ENCODE results near the gene ZDHHC14. TPM values are rescaled to one million over a fixed set of nuclear protein-coding genes. Genes with fewer than 3 reads are reported as not detected.

ZDHHC14 gene
- total RNA-seq, 1 experiment from 2014 or later, result 1.7 TPM

DNA sequence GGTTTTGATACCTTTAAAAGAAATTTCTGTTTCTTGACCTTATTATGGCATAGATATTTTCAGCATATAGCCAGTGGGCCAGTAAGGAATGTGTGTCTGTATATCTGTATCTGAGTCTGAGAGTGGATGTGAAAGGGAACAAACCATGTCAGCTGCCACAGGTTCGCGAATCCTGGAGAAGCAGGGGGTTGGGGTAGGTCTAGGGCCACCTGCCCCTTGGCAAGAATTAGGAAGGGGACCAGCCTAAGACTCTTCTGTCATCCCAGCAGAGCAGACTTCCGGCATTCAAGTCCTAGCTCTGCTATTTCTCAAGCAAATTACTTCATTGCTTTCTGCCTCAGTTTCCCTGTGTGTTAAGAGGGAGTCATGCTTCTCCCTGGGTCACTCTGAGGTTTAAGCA is 261.7 kb downstream of the ZDHHC14 start:
- Mint-ChIP-seq H3K27ac (no peak overlapping the region), H3K4me1 (0 out of 4 replicates have a peak, but pooled peaks cover 0 to 2% of the 10 kb centered on the region in 2 experiments), H3K36me3 (ENCODE audit: insufficient read depth in 1 of 3, low read depth in 3 of 3) (no peaks in the 10 kb centered on the region), H3K27me3 (ENCODE audit: low read depth) (no peaks in the 10 kb centered on the region), H3K9me3 (no peaks in the 10 kb centered on the region), H3K4me3 (no peak overlapping the region)
- H3K9ac ChIP-seq (ENCODE audit: extremely low read depth, insufficient read length, low read length), result no peak overlapping the region
- no peak overlapping the region for H2BK12ac ChIP-seq (ENCODE audit: insufficient read length, low read depth, low read length)
- no peak overlapping the region for H4K5ac ChIP-seq (ENCODE audit: insufficient read length, low read depth, low read length)
- H3K4ac ChIP-seq (ENCODE audit: low read depth, low read length), result no peak overlapping the region
- H3K79me1 ChIP-seq (ENCODE audit: insufficient read depth, low read depth, low read length, poor library complexity, severe bottlenecking), result no peaks in the 10 kb centered on the region
- no peak overlapping the region for H3K56ac ChIP-seq (ENCODE audit: insufficient read length, low read depth, low read length)
- DNase-seq, result no peak
- H4K91ac ChIP-seq (ENCODE audit: insufficient read length, low read depth, low read length), result no peak overlapping the region
- no peak overlapping the region for H2BK120ac ChIP-seq (ENCODE audit: low read depth, low read length, poor library complexity, severe bottlenecking)
- no peak overlapping the region for H3K18ac ChIP-seq (ENCODE audit: insufficient read length, low read depth, low read length)
- no peak overlapping the region for H3K27ac ChIP-seq (ENCODE audit: insufficient read length, low read depth, low read length)
- H3K23me2 ChIP-seq (ENCODE audit: insufficient read length, low read depth, low read length, poor library complexity, severe bottlenecking), result no peaks in the 10 kb centered on the region
- H3K4me1 ChIP-seq (ENCODE audit: insufficient read depth, low read length), result no peaks in the 10 kb centered on the region
- H3K79me2 ChIP-seq (ENCODE audit: insufficient read depth, low read length), result no peaks in the 10 kb centered on the region
- no peak overlapping the region for H2AK5ac ChIP-seq (ENCODE audit: insufficient read length, low read length)
- no peak overlapping the region for H4K8ac ChIP-seq (replicated peaks; ENCODE audit: insufficient read length, low read depth, low read length)
- H3K14ac ChIP-seq (ENCODE audit: insufficient read depth, low read length), result no peak overlapping the region
- no peaks in the 10 kb centered on the region for H4K20me1 ChIP-seq (ENCODE audit: control insufficient read depth, insufficient read depth, insufficient read length)
- H2BK5ac ChIP-seq (ENCODE audit: insufficient read length, low read length), result no peak overlapping the region
- H3K4me2 ChIP-seq (ENCODE audit: insufficient read depth, insufficient read length, low read length), result no peak overlapping the region
- no peaks in the 10 kb centered on the region for H3K9me3 ChIP-seq (ENCODE audit: control insufficient read depth, low read depth, low read length)
- no peak overlapping the region for H2BK15ac ChIP-seq (ENCODE audit: low read depth, low read length)
- no peak overlapping the region for H3K23ac ChIP-seq (ENCODE audit: insufficient read length, low read depth, low read length)
- H2AFZ ChIP-seq (ENCODE audit: low read length), result no peak overlapping the region
- no peak overlapping the region for H3T11ph ChIP-seq (ENCODE audit: low read length)
- H2BK20ac ChIP-seq (ENCODE audit: low read depth, low read length, poor library complexity, severe bottlenecking), result no peak overlapping the region
- no peaks in the 10 kb centered on the region for H3K27me3 ChIP-seq (ENCODE audit: insufficient read depth, low read length)
- TF ChIP-seq, protein P1, sequence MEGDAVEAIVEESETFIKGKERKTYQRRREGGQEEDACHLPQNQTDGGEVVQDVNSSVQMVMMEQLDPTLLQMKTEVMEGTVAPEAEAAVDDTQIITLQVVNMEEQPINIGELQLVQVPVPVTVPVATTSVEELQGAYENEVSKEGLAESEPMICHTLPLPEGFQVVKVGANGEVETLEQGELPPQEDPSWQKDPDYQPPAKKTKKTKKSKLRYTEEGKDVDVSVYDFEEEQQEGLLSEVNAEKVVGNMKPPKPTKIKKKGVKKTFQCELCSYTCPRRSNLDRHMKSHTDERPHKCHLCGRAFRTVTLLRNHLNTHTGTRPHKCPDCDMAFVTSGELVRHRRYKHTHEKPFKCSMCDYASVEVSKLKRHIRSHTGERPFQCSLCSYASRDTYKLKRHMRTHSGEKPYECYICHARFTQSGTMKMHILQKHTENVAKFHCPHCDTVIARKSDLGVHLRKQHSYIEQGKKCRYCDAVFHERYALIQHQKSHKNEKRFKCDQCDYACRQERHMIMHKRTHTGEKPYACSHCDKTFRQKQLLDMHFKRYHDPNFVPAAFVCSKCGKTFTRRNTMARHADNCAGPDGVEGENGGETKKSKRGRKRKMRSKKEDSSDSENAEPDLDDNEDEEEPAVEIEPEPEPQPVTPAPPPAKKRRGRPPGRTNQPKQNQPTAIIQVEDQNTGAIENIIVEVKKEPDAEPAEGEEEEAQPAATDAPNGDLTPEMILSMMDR (conservative IDR thresholded peaks at IDR 0.05), result no peak
- no CpG with 5 or more reads among the region's 3 CpGs for WGBS (ENCODE audit: extremely low coverage, insufficient read length, low lambda C conversion rate)

Data from H9 (cell line).